SU-DHL-6 (cell line): ENCODE results near the gene TAS2R42.

ENCODE experiments used
- EZH2phosphoT487 ChIP-seq: fragments of 200-600 bp; sonication (generic), shearing (Covaris generic); conservative IDR thresholded peaks from 2 replicates; pipeline ENCODE4 v1.6.1; 2018; ENCODE audit warnings: mild to moderate bottlenecking, antibody characterized with exemption, low read length, moderate library complexity, mixed read lengths
- TF ChIP-seq, protein P1 (sequence below): fragments of 200-600 bp; sonication (generic); IDR thresholded peaks from one replicate; pipeline ENCODE4 v1.5.1; 2017; ENCODE audit warnings: antibody characterized with exemption, mild to moderate bottlenecking, low read length, moderate library complexity; ENCODE audit not compliant: insufficient read depth, poor library complexity, severe bottlenecking

- TF ChIP-seq, protein P1, sequence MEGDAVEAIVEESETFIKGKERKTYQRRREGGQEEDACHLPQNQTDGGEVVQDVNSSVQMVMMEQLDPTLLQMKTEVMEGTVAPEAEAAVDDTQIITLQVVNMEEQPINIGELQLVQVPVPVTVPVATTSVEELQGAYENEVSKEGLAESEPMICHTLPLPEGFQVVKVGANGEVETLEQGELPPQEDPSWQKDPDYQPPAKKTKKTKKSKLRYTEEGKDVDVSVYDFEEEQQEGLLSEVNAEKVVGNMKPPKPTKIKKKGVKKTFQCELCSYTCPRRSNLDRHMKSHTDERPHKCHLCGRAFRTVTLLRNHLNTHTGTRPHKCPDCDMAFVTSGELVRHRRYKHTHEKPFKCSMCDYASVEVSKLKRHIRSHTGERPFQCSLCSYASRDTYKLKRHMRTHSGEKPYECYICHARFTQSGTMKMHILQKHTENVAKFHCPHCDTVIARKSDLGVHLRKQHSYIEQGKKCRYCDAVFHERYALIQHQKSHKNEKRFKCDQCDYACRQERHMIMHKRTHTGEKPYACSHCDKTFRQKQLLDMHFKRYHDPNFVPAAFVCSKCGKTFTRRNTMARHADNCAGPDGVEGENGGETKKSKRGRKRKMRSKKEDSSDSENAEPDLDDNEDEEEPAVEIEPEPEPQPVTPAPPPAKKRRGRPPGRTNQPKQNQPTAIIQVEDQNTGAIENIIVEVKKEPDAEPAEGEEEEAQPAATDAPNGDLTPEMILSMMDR = no peak
- TF ChIP-seq EZH2phosphoT487 = no peak
Measured at GRCh38 chr12:11147420-11147819, 39.3 kb downstream of the TAS2R42 start.
